ENCODE results near the gene CLEC11A.
A peak's percentile ranks its signal among the peaks of the same experiment; 100 is the strongest.

The CLEC11A gene

DNA sequence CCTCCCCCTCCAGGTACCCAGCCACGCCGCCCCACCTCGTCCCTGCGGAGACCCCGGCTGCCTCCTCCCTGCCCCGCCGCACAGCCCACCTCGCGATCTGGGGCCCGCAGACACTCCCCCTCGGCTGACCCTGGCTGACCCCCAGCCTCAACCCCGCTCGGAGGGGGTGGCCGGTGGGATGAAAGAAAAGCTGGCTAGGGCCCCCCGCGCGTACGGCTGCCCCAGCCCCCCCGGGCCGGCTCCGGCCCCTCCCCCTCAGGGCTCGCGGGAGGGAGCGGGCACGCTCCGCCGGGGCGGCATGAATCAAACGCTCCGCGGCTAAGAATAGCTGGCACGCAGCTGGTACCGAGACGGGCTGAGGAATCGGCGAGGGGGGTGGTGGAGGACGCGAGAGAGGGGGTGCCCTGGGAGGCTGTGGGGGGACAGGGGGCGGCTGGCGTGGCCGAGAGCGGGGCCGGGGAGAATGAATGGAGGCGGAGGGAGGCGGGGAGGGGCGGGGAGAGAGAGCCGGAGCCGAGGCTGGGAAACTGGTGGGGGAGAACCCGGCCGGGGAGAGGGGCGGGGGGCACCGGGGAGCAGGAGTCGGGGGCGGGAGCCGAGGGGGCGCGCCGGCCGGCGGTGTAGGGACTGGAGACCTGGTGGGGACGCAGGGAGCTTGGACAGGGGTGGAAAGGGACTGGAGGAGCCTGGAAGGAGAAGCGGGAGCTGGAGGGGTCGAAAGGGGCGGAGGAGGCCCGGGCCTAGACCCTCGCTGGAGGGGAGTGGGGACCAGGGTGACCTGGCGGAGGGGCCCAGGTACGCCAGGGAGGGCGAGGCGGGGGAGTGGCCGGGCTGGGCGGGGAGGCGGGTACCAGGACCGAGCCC, 4.7 kb upstream of the CLEC11A start:
- Histone ChIP-seq H3K4ac (ENCODE audit: low read depth in 1 of 2, low read length in 2 of 2) (no peak overlapping the region), H3K9ac (ENCODE audit: low read length) (no peak overlapping the region), H2AFZ (ENCODE audit: low read depth, low read length) (no peak overlapping the region), H3K14ac (ENCODE audit: low read length in 2 of 2) (no peak overlapping the region), H4K8ac (ENCODE audit: low read length) (no peak overlapping the region), H3K4me2 (ENCODE audit: low read length, poor library complexity, severe bottlenecking) (no peak overlapping the region), H2AK5ac (ENCODE audit: low read length, severe bottlenecking) (no peak overlapping the region), H2BK15ac (ENCODE audit: low read depth, poor library complexity, severe bottlenecking) (no peak overlapping the region), H2BK5ac (ENCODE audit: low read depth, low read length, poor library complexity, severe bottlenecking) (no peak overlapping the region), H3K36me3 (ENCODE audit: control insufficient read depth in 1 of 2, insufficient read depth in 2 of 2, low read depth in 1 of 2, low read length in 2 of 2) (no peaks in the 10 kb centered on the region), H3K27ac (ENCODE audit: low read length, poor library complexity, severe bottlenecking) (no peak overlapping the region), H3K23ac (ENCODE audit: low read length in 2 of 2) (no peak overlapping the region), H3K18ac (ENCODE audit: low read depth in 1 of 2, low read length in 2 of 2) (no peak overlapping the region), H3K4me1 (ENCODE audit: control insufficient read depth, insufficient read depth, low read depth, low read length) (no peaks in the 10 kb centered on the region), H3K9me3 (ENCODE audit: control insufficient read depth, low read length) (no peaks in the 10 kb centered on the region), H3K27me3 (ENCODE audit: control insufficient read depth in 1 of 2, insufficient read depth in 1 of 2, low read length in 2 of 2) (peaks cover 0 to 21% of the 10 kb centered on the region in 2 experiments), H2BK120ac (ENCODE audit: low read depth, low read length) (no peak overlapping the region), H3K4me3 (ENCODE audit: insufficient read depth in 1 of 2, low read depth in 1 of 2, low read length in 2 of 2) (peak overlapping the region in 1 of 2 experiments; percentile 65), H2BK12ac (ENCODE audit: low read length in 2 of 2) (no peak overlapping the region), H3K79me1 (replicated peaks; ENCODE audit: low read length, poor library complexity, severe bottlenecking) (no peaks in the 10 kb centered on the region), H4K91ac (ENCODE audit: low read length) (no peak overlapping the region)
- no peak for DNase-seq
- 3% methylated on average over 45 of the region's 74 CpGs for whole genome bisulfite sequencing

DNA sequence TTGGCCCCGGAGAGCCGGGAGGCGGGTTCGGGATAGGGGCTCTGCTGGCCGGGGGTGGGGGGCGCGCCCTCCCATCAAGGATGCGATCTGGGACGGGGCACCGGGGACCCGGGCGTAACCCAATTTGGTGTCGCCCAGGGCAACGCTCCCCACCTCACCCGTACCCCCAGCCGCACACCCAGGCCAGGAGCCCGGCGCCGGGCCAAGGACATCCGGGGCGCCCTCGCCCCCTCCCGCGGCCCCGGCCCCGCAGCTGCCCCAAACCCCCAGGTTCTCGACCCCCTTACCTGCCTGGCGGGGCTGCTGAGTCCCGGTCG, 4.1 kb upstream of the CLEC11A start:
- Histone ChIP-seq H3K4ac (ENCODE audit: low read depth in 1 of 2, low read length in 2 of 2) (no peak overlapping the region), H3K27me3 (ENCODE audit: control insufficient read depth in 1 of 2, insufficient read depth in 1 of 2, low read length in 2 of 2) (peaks cover 0 to 21% of the 10 kb centered on the region in 2 experiments), H3K23ac (ENCODE audit: low read length in 2 of 2) (no peak overlapping the region), H3K9me3 (ENCODE audit: control insufficient read depth, low read length) (no peaks in the 10 kb centered on the region), H2BK120ac (ENCODE audit: low read depth, low read length) (no peak overlapping the region), H3K9ac (ENCODE audit: low read length) (no peak overlapping the region), H4K8ac (ENCODE audit: low read length) (no peak overlapping the region), H2AK5ac (ENCODE audit: low read length, severe bottlenecking) (no peak overlapping the region), H3K36me3 (ENCODE audit: control insufficient read depth in 1 of 2, insufficient read depth in 2 of 2, low read depth in 1 of 2, low read length in 2 of 2) (no peaks in the 10 kb centered on the region), H3K79me1 (replicated peaks; ENCODE audit: low read length, poor library complexity, severe bottlenecking) (no peaks in the 10 kb centered on the region), H2AFZ (ENCODE audit: low read depth, low read length) (no peak overlapping the region), H3K18ac (ENCODE audit: low read depth in 1 of 2, low read length in 2 of 2) (no peak overlapping the region), H3K4me1 (ENCODE audit: control insufficient read depth, insufficient read depth, low read depth, low read length) (no peaks in the 10 kb centered on the region), H2BK5ac (ENCODE audit: low read depth, low read length, poor library complexity, severe bottlenecking) (no peak overlapping the region), H2BK15ac (ENCODE audit: low read depth, poor library complexity, severe bottlenecking) (no peak overlapping the region), H3K27ac (ENCODE audit: low read length, poor library complexity, severe bottlenecking) (no peak overlapping the region), H3K4me2 (ENCODE audit: low read length, poor library complexity, severe bottlenecking) (no peak overlapping the region), H3K4me3 (ENCODE audit: insufficient read depth in 1 of 2, low read depth in 1 of 2, low read length in 2 of 2) (peak overlapping the region in 1 of 2 experiments; percentile 65), H2BK12ac (ENCODE audit: low read length in 2 of 2) (no peak overlapping the region), H3K14ac (ENCODE audit: low read length in 2 of 2) (no peak overlapping the region), H4K91ac (ENCODE audit: low read length) (no peak overlapping the region)
- DNase-seq: no peak
- WGBS: 2% methylated on average over 8 of the region's 30 CpGs

DNA sequence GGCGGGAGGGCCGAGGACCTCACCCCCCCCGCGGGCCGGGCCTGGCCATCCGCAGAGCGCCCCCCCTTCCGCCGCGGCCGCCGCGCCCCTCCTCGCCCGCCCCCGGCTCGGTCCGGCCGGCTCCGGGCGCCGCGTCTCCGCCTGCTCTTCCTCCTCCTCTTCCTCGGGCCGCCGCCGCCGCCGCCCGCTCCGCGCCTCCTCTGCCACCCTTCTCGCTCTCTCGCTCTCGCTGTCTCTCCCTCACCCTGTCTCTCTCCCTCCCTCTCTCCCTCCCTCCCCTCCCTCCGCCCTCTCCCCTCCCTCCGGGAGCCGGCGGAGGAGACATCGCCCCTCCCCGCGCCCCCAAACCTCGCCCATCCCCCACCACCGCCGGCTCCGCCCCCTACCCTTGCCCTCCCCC, 3.6 kb upstream of the CLEC11A start, which contains the start of gene SHANK1:
Gene SHANK1 (minus strand): TSS at position 237 of the 400 bp plus-strand sequence. CDS start 2,883 bp downstream, outside the sequence.
- H4K91ac ChIP-seq (ENCODE audit: low read length): no peak within 1 kb of the TSS
- no peak within 1 kb of the TSS for H2BK12ac ChIP-seq (ENCODE audit: low read length in 2 of 2)
- H3K4ac ChIP-seq (ENCODE audit: low read depth in 1 of 2, low read length in 2 of 2): no peak within 1 kb of the TSS
- peak within 1 kb of the TSS in 1 of 2 experiments; percentile 65 for H3K4me3 ChIP-seq (ENCODE audit: insufficient read depth in 1 of 2, low read depth in 1 of 2, low read length in 2 of 2)
- no peaks in the 10 kb centered on the region for H3K79me1 ChIP-seq (replicated peaks; ENCODE audit: low read length, poor library complexity, severe bottlenecking)
- H3K14ac ChIP-seq (ENCODE audit: low read length in 2 of 2): no peak within 1 kb of the TSS
- no peaks in the 10 kb centered on the region for H3K9me3 ChIP-seq (ENCODE audit: control insufficient read depth, low read length)
- H3K27ac ChIP-seq (ENCODE audit: low read length, poor library complexity, severe bottlenecking): no peak within 1 kb of the TSS
- H2BK15ac ChIP-seq (ENCODE audit: low read depth, poor library complexity, severe bottlenecking): no peak within 1 kb of the TSS
- H2AK5ac ChIP-seq (ENCODE audit: low read length, severe bottlenecking): no peak within 1 kb of the TSS
- peaks cover 1% of the 10 kb centered on the region for H3K4me1 ChIP-seq (ENCODE audit: control insufficient read depth, insufficient read depth, low read depth, low read length)
- no peak within 1 kb of the TSS for H2AFZ ChIP-seq (ENCODE audit: low read depth, low read length)
- H3K18ac ChIP-seq (ENCODE audit: low read depth in 1 of 2, low read length in 2 of 2): no peak within 1 kb of the TSS
- no peak within 1 kb of the TSS for H2BK120ac ChIP-seq (ENCODE audit: low read depth, low read length)
- H3K27me3 ChIP-seq (ENCODE audit: control insufficient read depth in 1 of 2, insufficient read depth in 1 of 2, low read length in 2 of 2): peaks cover 0 to 21% of the 10 kb centered on the region in 2 experiments
- no peak within 1 kb of the TSS for H3K23ac ChIP-seq (ENCODE audit: low read length in 2 of 2)
- no peak within 1 kb of the TSS for H2BK5ac ChIP-seq (ENCODE audit: low read depth, low read length, poor library complexity, severe bottlenecking)
- no peak within 1 kb of the TSS for H3K4me2 ChIP-seq (ENCODE audit: low read length, poor library complexity, severe bottlenecking)
- DNase-seq: no peak
- no peak within 1 kb of the TSS for H4K8ac ChIP-seq (ENCODE audit: low read length)
- no peak within 1 kb of the TSS for H3K9ac ChIP-seq (ENCODE audit: low read length)
- WGBS: 1% methylated on average over 25 of the region's 47 CpGs
- H3K36me3 ChIP-seq (ENCODE audit: control insufficient read depth in 1 of 2, insufficient read depth in 2 of 2, low read depth in 1 of 2, low read length in 2 of 2): no peaks in the 10 kb centered on the region

DNA sequence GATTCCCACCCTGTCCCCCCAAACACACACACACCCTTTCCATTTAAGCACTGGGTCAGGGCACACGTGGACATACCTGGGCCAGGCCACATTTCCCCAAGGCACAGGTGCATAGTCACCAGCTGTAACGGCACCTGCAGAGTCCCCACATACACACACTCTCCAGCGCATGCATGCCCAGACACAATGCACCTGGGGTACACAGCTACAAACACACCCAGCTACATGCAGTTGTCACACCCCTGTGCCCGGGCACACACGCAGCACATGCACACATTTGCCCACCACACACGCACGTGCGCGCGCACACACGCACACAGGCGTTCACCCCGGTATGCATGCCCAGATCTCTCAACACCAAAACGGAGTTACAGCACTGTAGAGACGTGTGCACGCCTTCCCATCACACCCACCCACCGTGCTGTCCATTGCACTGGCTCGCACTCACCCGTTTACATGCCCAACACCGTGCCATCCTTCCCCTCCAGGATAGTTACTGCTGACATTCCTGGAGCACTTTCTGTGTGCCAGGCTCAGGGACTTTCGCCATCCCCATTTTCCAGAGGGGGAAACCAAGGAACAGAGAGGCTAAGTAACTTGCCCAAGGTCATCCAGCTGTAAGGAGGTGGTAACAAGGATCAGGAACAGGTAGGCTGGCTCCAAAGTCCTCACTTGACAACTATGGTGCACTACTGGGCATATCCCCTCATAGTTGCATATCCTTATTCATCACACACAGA, 2.8 kb upstream of the CLEC11A start:
- no peak overlapping the region for H3K4me3 ChIP-seq (ENCODE audit: insufficient read depth in 1 of 2, low read depth in 1 of 2, low read length in 2 of 2)
- no peak overlapping the region for H4K8ac ChIP-seq (ENCODE audit: low read length)
- H3K4me2 ChIP-seq (ENCODE audit: low read length, poor library complexity, severe bottlenecking): no peak overlapping the region
- H3K14ac ChIP-seq (ENCODE audit: low read length in 2 of 2): no peak overlapping the region
- no peak overlapping the region for H3K9ac ChIP-seq (ENCODE audit: low read length)
- no peak overlapping the region for H3K18ac ChIP-seq (ENCODE audit: low read depth in 1 of 2, low read length in 2 of 2)
- H3K79me1 ChIP-seq (replicated peaks; ENCODE audit: low read length, poor library complexity, severe bottlenecking): no peaks in the 10 kb centered on the region
- H3K4me1 ChIP-seq (ENCODE audit: control insufficient read depth, insufficient read depth, low read depth, low read length): peaks cover 1% of the 10 kb centered on the region
- no peak overlapping the region for H2BK5ac ChIP-seq (ENCODE audit: low read depth, low read length, poor library complexity, severe bottlenecking)
- H3K9me3 ChIP-seq (ENCODE audit: control insufficient read depth, low read length): no peaks in the 10 kb centered on the region
- H3K27ac ChIP-seq (ENCODE audit: low read length, poor library complexity, severe bottlenecking): no peak overlapping the region
- no peaks in the 10 kb centered on the region for H3K36me3 ChIP-seq (ENCODE audit: control insufficient read depth in 1 of 2, insufficient read depth in 2 of 2, low read depth in 1 of 2, low read length in 2 of 2)
- no peak overlapping the region for H3K23ac ChIP-seq (ENCODE audit: low read length in 2 of 2)
- H2BK15ac ChIP-seq (ENCODE audit: low read depth, poor library complexity, severe bottlenecking): no peak overlapping the region
- H3K27me3 ChIP-seq (ENCODE audit: control insufficient read depth in 1 of 2, insufficient read depth in 1 of 2, low read length in 2 of 2): peaks cover 0 to 16% of the 10 kb centered on the region in 2 experiments
- no peak overlapping the region for H2BK12ac ChIP-seq (ENCODE audit: low read length in 2 of 2)
- H4K91ac ChIP-seq (ENCODE audit: low read length): no peak overlapping the region
- no peak overlapping the region for H2BK120ac ChIP-seq (ENCODE audit: low read depth, low read length)
- H2AK5ac ChIP-seq (ENCODE audit: low read length, severe bottlenecking): no peak overlapping the region
- no peak for DNase-seq
- 50% methylated on average over 21 of the region's 21 CpGs for WGBS
- no peak overlapping the region for H3K4ac ChIP-seq (ENCODE audit: low read depth in 1 of 2, low read length in 2 of 2)
- no peak overlapping the region for H2AFZ ChIP-seq (ENCODE audit: low read depth, low read length)
